Fibroblast of lung (primary cell): Measurements from ENCODE around the gene PRELP.

Experiments used
- CTCF ChIP-seq, 2 donors: IDR thresholded peaks in 1 of 2; conservative IDR thresholded peaks in 1 of 2; 1 replicate in 1 of 2; 2 replicates in 1 of 2; pipeline ENCODE4 v1.5.1; 2011 to 2012; ENCODE audit warnings: low read length in 2 of 2, control low read depth in 1 of 2, inconsistent platforms in 1 of 2, low read depth in 1 of 2, mild to moderate bottlenecking in 1 of 2
- EZH2 ChIP-seq: IDR thresholded peaks from 2 replicates; pipeline ENCODE4 v1.5.1; 2012; ENCODE audit warnings: low read length, control low read depth, mild to moderate bottlenecking; ENCODE audit errors: missing control alignments

- TF ChIP-seq CTCF (conservative IDR thresholded peaks at IDR 0.05 in 1 of 2, IDR thresholded peaks at IDR 0.05 in 1 of 2; ENCODE audit: low read depth in 1 of 2, low read length in 2 of 2) (no peak), EZH2 (no peak)
Observed at GRCh38 chr1:203451836-203452784, 23.5 kb upstream of the PRELP start.
